Gastroesophageal sphincter (tissue), 4 donors: ENCODE data around the gene SHC4. TPM values are rescaled to one million over a fixed set of nuclear protein-coding genes. Genes with fewer than 3 reads are reported as not detected.

Source experiments
- ATAC-seq: fragments of 150-250 bp; one replicate; pipeline ENCODE4 v1.9.1; 2016; ENCODE audit warnings: mild to moderate bottlenecking, moderate library complexity
- H3K27ac ChIP-seq, 4 donors: fragments of 200-600 bp; sonication (generic) in 3 of 4; 1 replicate in 3 of 4; 2 replicates in 1 of 4; pipeline ENCODE4 v1.5.1; 2016 to 2019
- H3K27me3 ChIP-seq: fragments of 200-600 bp; sonication (generic); one replicate; pipeline ENCODE4 v1.5.1; 2019
- H3K36me3 ChIP-seq, 2 donors: fragments of 200-600 bp; sonication (generic); one replicate each; pipeline ENCODE4 v1.5.1; 2019; ENCODE audit warnings: control low read depth in 1 of 2
- H3K4me1 ChIP-seq, 3 donors: fragments of 200-600 bp; sonication (generic); 1 replicate in 2 of 3; 2 replicates in 1 of 3; pipeline ENCODE4 v1.5.1; 2016 to 2019; ENCODE audit warnings: control low read depth in 2 of 3
- H3K4me3 ChIP-seq, 2 donors: fragments of 200-600 bp; sonication (generic); one replicate each; pipeline ENCODE4 v1.5.1; 2019; ENCODE audit warnings: mild to moderate bottlenecking in 1 of 2, moderate library complexity in 1 of 2
- H3K9me3 ChIP-seq, 3 donors: fragments of 200-600 bp; sonication (generic); one replicate each; pipeline ENCODE4 v1.5.1; 2017 to 2019; ENCODE audit warnings: control low read depth in 2 of 3
- EP300 ChIP-seq: sonication (generic); formaldehyde crosslinking; IDR thresholded peaks from one replicate; pipeline ENCODE4 v1.6.1; 2017; ENCODE audit warnings: antibody characterized with exemption, mild to moderate bottlenecking
- POLR2A ChIP-seq, 2 donors: fragments of 450-650 bp; IDR thresholded peaks; one replicate each; pipeline ENCODE4 v1.6.1; 2017; ENCODE audit warnings: antibody characterized with exemption in 2 of 2, mild to moderate bottlenecking in 2 of 2, moderate library complexity in 1 of 2
- POLR2AphosphoS5 ChIP-seq: sonication (generic); formaldehyde crosslinking; IDR thresholded peaks from one replicate; pipeline ENCODE4 v1.6.1; 2017; ENCODE audit warnings: antibody characterized with exemption
- WGBS, 2 donors: methylation state at CpG; one replicate each; pipeline ENCODE4 v1.1.5; 2018; ENCODE audit warnings: low coverage in 1 of 2; 5-methylcytosine and 5-hydroxymethylcytosine counted together
- total RNA-seq, 4 donors: library from RNA; depleted of rRNA; stranded (reverse); fragments of >200 nt; gene quantifications; one replicate each; pipeline ENCODE4 v1.1.0, GENCODE V29; 2016
- TF ChIP-seq, protein P1 (sequence below), 4 experiments: fragments of 200-600 bp in 2 of 4; fragments of 450-650 bp in 2 of 4; sonication (generic) in 1 of 4; IDR thresholded peaks; one replicate each; pipeline ENCODE4 v1.5.1; 2017 to 2019; ENCODE audit warnings: antibody characterized with exemption in 4 of 4, mild to moderate bottlenecking in 2 of 4, moderate library complexity in 2 of 4

SHC4 gene
- total RNA-seq, 4 donors from 2014 or later = 1.4 to 4.2 (median 2.1) TPM

DNA sequence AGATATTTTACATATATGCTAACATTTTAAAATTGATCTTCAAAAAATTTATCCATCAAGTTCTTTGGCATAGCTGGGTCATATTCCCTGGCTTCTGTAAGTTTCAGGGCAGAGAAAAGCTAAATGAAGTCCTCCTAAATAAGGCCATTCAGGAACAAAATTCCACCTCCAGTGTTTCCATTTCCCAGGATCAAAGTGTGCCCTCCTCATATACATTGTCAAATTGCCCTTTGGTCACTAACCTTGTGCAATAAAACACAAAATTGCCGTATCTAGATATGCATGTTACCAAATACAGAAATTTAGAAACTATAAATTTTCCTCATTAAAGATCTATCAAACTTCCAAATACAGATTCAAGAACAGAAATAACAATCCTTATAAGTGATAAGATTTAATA is 163.5 kb downstream of the SHC4 start:
- 89 to 90% methylated on average over 1 of the region's 1 CpG for WGBS, 2 donors

DNA sequence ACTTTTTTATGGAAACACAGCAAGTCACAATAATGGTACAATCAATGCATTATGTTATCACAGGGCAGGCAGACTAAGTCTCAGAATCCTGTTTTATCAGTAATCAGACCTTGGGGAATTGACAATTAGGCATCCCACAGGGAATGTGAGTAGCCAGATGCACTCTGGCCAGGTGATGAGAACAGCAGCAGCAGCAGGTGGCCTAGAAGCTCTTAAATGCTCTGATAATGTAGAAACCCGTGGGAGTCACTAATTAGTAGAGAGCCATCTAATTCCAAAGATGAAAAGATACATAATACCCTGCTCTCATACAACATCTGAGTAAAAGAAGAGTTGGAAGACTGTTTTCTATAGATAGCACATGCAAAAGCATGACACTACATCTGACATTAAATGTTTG is 165.4 kb downstream of the SHC4 start:
- H3K27ac ChIP-seq = no peak overlapping the region

More for the DNA sequence above, 163.5 kb downstream of the SHC4 start:
- no peaks in the 10 kb centered on the region for H3K9me3 ChIP-seq
- no peaks in the 10 kb centered on the region for H3K27me3 ChIP-seq
- no peak overlapping the region for H3K4me3 ChIP-seq
- peak overlapping the region in 1 of 4 donors; percentile 12 for H3K27ac ChIP-seq
- no peak for ATAC-seq
- H3K36me3 ChIP-seq = no peaks in the 10 kb centered on the region
- H3K4me1 ChIP-seq = peaks cover 0 to 46% (median 6%) of the 10 kb centered on the region in 3 donors
- no peak for TF ChIP-seq POLR2A (IDR thresholded peaks at IDR 0.05)
- TF ChIP-seq POLR2AphosphoS5 = no peak
- TF ChIP-seq EP300 = no peak
- TF ChIP-seq, protein P1, sequence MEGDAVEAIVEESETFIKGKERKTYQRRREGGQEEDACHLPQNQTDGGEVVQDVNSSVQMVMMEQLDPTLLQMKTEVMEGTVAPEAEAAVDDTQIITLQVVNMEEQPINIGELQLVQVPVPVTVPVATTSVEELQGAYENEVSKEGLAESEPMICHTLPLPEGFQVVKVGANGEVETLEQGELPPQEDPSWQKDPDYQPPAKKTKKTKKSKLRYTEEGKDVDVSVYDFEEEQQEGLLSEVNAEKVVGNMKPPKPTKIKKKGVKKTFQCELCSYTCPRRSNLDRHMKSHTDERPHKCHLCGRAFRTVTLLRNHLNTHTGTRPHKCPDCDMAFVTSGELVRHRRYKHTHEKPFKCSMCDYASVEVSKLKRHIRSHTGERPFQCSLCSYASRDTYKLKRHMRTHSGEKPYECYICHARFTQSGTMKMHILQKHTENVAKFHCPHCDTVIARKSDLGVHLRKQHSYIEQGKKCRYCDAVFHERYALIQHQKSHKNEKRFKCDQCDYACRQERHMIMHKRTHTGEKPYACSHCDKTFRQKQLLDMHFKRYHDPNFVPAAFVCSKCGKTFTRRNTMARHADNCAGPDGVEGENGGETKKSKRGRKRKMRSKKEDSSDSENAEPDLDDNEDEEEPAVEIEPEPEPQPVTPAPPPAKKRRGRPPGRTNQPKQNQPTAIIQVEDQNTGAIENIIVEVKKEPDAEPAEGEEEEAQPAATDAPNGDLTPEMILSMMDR (IDR thresholded peaks at IDR 0.05) = no peak

DNA sequence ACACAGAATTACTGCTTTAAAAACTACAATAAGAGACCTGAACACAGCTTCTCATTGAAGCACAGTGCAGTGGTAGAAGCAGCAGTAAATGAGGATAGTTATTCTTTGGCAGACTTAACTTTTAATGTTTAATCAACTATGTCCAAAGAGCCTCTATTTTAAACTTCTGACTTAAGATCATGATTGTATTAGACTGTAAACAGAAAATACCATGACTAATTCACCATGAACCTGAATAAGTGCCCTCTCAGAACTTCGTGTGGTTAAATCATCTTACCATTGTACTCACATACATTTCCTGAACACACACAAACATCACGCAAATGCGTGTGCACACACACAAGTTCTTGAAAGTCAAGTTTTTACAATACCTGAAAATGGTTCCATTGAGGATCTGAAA is 166.8 kb downstream of the SHC4 start:
- Histone ChIP-seq H3K36me3 (peaks cover 0 to 4% of the 10 kb centered on the region in 2 donors), H3K4me3 (no peak overlapping the region), H3K27ac (peak overlapping the region in 3 of 4 donors; percentile 45 to 56 (median 48)), H3K4me1 (peaks cover 0 to 39% (median 10%) of the 10 kb centered on the region in 3 donors), H3K27me3 (no peaks in the 10 kb centered on the region), H3K9me3 (no peaks in the 10 kb centered on the region)
- no peak for ATAC-seq
- WGBS, 2 donors = 58 to 61% methylated on average over 3 of the region's 3 CpGs
- TF ChIP-seq, protein P1 (IDR thresholded peaks at IDR 0.05) = no peak
- TF ChIP-seq POLR2A (IDR thresholded peaks at IDR 0.05) (no peak), EP300 (no peak), POLR2AphosphoS5 (no peak)

More for the DNA sequence above, 165.4 kb downstream of the SHC4 start:
- H3K4me1 ChIP-seq = peaks cover 0 to 49% (median 10%) of the 10 kb centered on the region in 3 donors
- no peaks in the 10 kb centered on the region for H3K36me3 ChIP-seq
- H3K27me3 ChIP-seq = no peaks in the 10 kb centered on the region
- no peak overlapping the region for H3K4me3 ChIP-seq
- no peak for ATAC-seq
- WGBS, 2 donors = 63 to 100% methylated on average over 1 of the region's 1 CpG
- no peaks in the 10 kb centered on the region for H3K9me3 ChIP-seq
- no peak for TF ChIP-seq POLR2A (IDR thresholded peaks at IDR 0.05)
- TF ChIP-seq POLR2AphosphoS5 = no peak
- TF ChIP-seq, protein P1 (IDR thresholded peaks at IDR 0.05) = no peak
- TF ChIP-seq EP300 = no peak

DNA sequence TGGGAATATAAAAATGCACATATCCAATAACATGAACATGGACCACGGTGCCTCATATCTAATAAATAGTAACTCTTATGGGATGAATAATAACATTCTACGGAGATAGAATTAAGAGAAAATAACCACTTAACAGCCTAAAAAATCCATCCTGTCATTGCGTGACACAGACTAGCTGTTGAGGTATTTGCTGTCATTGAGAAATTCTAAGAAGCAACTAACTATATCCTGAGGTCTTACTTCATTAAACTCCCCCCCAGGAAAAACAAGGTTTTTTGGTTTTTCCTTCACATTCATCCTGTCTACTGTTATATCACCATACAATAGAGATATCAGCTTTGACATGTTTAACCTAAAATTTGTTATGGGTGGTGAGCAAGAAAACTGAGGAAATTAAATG is 167.2 kb downstream of the SHC4 start:
- WGBS, 2 donors = 76 to 84% methylated on average over 3 of the region's 3 CpGs
- Histone ChIP-seq H3K4me3 (no peak overlapping the region), H3K36me3 (peaks cover 0 to 4% of the 10 kb centered on the region in 2 donors), H3K27ac (peak overlapping the region in 3 of 4 donors; percentile 45 to 56 (median 48)), H3K4me1 (peaks cover 0 to 38% (median 10%) of the 10 kb centered on the region in 3 donors), H3K9me3 (no peaks in the 10 kb centered on the region), H3K27me3 (no peaks in the 10 kb centered on the region)
- TF ChIP-seq EP300 = no peak
- no peak for TF ChIP-seq POLR2AphosphoS5
- TF ChIP-seq POLR2A (IDR thresholded peaks at IDR 0.05) = no peak
- TF ChIP-seq, protein P1 (IDR thresholded peaks at IDR 0.05) = no peak
- ATAC-seq = no peak

DNA sequence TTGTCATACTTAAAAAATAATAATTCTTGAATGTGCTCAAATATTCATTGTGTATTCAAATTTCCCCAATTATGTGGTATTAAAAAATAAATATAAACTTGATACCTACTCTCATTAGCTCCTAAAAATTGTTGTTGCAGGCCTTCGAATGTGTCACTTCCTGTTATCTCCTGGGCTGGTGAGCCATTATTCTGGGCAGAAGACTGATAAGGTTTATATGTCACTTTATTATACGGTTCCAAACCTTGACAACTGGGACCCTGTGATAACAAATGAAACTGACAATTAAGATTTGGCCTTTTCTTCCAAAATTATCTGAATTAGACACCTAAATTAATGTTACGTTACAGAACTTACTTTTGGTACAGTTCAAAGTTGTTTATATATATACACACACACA is 167.8 kb downstream of the SHC4 start:
- 91 to 95% methylated on average over 3 of the region's 3 CpGs for WGBS, 2 donors
- H3K36me3 ChIP-seq = peaks cover 0 to 4% of the 10 kb centered on the region in 2 donors
- TF ChIP-seq POLR2A (IDR thresholded peaks at IDR 0.05) (no peak), POLR2AphosphoS5 (no peak), EP300 (no peak)
- TF ChIP-seq, protein P1 (IDR thresholded peaks at IDR 0.05) = no peak
- H3K4me3 ChIP-seq = no peak overlapping the region
- H3K27ac ChIP-seq = no peak overlapping the region
- no peaks in the 10 kb centered on the region for H3K27me3 ChIP-seq
- no peak for ATAC-seq
- H3K9me3 ChIP-seq = no peaks in the 10 kb centered on the region
- peaks cover 0 to 32% (median 9%) of the 10 kb centered on the region in 3 donors for H3K4me1 ChIP-seq
